GM18868 (cell line): Measurements from ENCODE around the gene TMEM106C.
A peak's percentile ranks its signal among the peaks of the same experiment; 100 is the strongest.
"Not testable (repeated sequence)": the region's sequence is repeated elsewhere in the genome, so short reads cannot be mapped to it uniquely, and the experiment has no call there.

Experiments
- ATAC-seq: cut with Tn5 transposase; IDR thresholded peaks from one replicate; pipeline ENCODE4 v1.9.1; 2021; ENCODE audit warnings: mild to moderate bottlenecking, moderate library complexity; ENCODE audit not compliant: unreplicated experiment

Gene TMEM106C

DNA sequence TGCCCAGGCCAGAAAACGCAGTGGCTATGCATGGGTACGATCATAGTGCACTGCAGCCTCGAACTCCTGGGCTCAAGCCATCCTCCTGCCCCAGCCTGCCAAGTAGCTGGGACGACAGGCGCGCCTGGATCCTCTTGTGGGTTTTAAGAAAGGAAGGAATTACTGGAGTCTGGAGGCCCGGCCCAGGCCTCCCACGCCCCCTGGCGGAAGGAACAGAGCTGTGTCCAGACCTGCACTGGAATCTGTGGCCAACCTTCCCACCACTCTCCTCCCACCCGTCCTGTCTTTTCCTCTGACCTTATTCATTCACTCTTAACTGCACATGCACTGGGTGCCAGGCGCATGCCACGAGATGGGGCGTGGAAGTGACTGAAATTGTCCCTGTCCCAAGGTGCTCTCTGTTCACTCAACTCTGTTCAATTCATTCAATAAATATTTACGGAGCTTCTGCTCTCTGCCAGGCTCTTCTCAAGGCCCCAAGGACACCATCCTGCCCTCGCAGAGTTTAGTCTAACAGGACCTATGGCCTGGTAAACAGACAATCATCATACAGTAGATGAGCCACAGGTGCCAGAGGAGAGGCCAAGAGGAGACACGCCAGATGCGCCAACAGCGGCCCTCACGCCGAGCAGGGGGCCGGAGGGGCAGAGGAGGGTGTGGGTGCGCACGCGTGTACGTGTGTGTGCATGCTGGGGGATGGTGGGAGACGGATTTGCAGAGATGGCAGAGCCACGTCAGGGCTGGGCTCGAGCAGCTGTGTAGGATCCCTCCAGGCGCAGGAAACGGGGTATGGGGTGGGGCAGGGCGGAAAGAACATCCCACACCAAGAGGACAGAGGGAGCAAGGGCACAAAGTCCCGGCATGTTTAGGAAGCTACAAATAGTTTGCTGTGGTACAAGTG is 13.7 kb upstream of the TMEM106C start:
- ATAC-seq: peak; percentile 53

DNA sequence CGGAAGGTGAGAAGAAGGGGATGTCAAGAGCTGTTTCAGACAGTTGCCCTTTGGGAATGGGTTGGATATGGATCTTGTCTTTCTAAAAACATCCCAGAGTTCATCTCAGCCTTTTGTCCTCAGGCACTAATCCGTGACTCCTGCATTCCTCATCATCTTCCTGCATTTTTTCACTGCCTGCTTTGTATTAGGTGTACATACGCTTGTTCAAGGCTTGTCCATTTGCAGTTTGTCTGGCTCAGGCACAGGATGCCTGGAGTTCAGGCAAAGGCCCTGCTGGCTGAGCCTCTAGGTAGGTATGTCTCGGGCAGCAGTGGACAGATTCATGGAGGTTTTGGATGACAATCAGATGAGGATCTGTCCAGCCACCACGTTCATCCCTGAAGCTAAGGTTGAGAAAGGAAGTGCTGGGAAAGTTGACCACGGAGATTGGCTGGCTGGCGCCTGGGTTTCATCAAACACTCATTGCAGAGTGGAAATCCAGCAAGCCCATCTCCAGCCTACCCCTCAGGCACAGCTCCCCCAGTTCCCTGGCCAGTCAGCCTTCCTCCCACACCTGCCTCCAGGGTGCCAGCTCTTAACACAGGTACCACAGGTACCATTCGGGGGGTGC is 12.4 kb upstream of the TMEM106C start:
- ATAC-seq: no peak

DNA sequence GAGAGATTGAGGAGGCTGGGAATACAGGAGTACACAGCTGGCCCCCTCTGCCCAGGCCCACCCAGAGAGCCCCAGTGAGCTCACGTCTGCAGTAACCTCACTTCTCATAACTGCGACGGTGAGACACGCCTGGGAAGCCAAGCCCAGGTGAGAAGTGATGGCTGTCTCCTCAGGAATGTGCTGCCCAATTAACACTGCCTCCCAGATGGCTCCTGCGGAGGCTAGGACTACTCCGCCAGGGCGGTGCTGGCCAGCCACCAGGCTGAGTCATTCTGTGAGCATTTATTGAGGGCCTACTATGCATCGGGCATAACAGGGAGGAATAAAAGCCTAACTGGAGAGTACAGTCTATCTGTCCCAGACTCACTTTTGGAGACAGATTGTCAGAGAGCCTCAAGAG is 9.3 kb upstream of the TMEM106C start:
- no peak for ATAC-seq

DNA sequence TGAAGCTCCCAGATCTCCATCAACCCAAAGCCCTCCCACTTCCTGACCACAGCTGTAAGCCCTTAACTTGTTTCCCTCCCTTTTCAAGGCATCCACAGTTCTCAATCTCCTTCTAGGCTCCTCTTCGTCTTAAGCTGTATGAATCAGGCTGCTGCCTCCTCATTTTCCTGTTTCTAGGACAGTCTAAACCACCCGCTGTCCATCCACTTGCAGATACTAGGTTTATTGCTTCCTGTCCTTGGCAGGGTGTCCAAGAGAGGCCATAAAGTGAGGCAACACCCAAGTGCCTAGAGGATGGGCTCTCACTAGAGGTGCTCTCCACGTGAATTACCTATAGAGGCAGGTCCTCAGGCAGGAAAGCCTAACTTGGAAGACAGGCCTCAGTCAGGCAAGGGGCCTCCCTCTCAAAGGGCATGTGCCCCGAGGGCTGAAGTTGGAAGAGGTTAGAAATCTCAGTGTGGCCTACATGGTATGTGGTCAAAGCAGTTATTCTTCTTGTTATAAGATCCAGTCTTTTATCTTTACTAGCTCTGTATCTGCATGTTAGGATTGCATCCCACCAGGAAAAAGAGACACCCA is 8.8 kb upstream of the TMEM106C start:
- ATAC-seq: no peak

DNA sequence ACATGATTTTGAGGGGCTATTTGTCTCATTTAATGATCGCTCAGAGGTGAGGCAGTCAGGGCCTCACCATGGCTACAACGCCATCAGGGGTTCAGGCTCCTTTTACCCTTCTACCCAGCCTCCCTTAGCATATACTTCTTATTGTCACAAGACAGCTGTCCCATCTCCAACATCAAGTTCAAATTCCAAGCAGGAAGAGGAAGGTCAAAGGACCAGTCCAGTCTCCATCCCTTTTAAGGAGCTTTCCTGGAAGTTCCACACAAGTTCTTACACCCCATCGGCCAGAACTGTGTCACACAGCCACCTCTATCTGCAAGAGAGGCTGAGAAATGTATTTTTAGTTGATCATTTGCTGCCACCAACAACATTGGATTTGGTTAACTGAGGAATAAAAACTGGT is 8.3 kb upstream of the TMEM106C start:
- no peak for ATAC-seq

DNA sequence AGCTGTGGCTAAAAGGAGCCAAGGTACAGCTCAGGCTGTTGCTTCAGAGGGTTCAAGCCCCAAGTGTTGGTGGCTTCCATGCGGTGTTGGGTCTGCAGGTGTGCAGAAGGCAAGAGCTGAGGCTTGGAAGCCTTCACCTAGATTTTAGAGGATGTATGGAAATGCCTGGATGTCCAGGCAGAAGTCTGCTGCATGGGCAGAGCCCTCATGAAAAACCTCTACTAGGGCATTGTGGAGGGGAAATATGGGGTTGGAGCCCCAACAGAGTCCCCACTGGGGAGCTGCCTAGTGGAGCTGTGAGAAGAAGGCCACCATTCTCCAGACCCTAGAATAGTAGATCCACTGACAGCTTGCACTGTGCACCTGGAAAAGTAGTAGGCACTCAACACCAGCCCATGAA is 5.7 kb upstream of the TMEM106C start:
- not testable (repeated sequence) for ATAC-seq

DNA sequence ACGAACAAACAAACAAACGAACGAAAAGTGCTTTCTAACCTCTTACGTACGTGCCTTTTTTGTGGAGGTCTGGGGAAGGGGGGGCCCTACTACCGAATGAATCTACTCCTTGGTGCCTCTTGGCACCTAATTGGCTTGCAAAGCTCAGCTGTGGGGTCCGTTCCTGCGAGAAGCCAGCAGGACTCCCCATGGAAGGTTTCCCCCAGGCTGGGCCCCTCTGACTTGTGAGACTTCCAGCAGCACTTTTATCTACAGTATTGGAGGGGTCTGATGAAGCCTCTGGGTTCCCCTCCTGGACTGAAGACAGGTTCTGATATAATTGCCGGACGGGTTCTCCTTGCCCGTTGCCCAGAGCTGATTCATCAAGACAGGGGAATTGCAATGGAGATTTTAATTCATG is 1.2 kb upstream of the TMEM106C start:
- no peak for ATAC-seq

DNA sequence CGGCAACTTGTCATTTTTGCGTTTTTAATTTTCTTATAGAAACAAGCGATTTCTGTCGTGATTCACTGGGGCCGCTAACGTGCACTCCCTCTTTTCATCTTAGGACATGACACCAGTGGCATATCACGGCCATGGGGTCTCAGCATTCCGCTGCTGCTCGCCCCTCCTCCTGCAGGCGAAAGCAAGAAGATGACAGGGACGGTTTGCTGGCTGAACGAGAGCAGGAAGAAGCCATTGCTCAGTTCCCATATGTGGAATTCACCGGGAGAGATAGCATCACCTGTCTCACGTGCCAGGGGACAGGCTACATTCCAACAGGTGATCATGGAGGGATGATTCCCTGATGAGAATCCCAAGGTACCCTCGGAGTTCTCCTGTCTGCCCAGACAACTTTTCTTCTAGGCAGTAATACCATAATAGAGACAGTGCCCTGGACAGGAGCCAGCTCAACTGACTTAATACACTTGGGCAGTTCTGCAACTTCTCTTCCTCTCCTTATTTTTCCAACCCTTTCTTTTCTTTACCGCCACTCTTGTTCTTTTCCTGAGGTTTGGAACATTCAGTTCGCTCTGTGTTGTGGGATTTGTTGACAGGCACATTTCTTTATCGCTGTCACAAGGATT is 821 bp downstream of the TMEM106C start:
- no peak for ATAC-seq

DNA sequence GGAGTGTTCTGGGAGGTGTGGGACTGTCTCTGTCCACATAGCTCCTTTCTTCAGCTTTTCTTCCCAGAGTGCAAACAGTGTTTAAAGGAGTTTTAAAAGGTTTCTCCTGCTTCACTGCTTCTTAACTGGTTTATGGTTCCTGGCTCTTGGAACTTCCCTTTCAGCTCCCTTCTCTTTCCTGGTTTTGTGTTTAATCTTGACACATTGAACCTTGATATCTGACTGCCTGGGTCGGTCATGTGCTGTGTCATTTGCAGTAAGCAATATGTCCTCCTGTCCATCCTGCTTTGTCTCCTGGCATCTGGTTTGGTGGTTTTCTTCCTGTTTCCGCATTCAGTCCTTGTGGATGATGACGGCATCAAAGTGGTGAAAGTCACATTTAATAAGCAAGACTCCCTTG is 2.2 kb downstream of the TMEM106C start:
- ATAC-seq: no peak

DNA sequence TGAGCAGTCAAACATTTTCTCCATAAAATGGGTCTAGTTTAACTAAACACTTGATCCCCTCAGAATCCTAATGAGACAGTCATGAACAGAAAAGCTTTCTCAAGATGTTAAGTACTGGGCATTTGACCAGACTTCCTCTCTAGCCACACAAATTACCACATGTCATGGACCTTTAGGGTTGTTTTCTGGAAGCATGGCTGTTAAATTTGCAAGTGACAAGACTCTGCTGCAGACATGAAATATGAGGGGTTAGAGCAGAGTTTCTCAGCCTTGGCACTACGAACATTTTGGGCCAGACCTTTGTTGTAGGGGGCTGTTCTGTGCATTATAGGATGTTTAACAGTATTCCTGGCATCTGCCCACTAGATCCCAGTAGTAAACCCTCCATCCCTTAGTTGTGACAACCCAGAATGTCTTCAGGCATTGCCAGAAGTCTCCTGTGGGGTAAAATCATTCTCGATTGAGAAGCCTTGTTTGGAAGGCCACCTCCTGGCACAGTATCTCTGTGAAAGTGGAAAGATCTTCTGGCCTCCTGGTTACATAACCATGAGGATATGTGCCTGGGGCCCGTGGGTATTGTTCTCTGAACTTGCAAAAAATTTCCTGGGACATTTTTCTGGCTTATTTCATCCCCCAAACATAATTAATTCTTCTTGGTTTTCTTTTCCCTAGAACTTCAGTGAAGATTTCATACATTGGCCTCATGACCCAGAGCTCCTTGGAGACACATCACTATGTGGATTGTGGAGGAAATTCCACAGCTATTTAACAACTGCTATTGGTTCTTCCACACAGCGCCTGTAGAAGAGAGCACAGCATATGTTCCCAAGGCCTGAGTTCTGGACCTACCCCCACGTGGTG is 4.3 kb downstream of the TMEM106C start:
- no peak for ATAC-seq

DNA sequence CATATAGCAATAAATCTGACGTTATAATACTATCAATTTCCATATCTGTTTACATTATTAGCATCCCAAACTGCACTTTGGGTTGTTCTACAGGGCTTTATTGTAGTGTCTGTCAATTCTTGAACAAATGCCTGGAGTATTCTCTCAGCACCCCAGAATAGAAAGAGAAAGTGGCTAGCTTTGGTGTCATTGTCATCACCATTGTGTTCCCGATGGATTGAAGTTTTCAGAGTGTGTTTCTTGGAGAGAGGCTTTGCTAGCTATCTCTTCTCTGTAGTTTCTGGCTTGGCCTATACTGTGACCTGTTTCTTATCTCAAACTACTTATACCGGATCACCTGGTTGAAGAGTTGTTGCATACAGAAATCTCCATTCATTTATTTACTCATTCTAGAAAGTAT is 6.4 kb downstream of the TMEM106C start:
- no peak for ATAC-seq

DNA sequence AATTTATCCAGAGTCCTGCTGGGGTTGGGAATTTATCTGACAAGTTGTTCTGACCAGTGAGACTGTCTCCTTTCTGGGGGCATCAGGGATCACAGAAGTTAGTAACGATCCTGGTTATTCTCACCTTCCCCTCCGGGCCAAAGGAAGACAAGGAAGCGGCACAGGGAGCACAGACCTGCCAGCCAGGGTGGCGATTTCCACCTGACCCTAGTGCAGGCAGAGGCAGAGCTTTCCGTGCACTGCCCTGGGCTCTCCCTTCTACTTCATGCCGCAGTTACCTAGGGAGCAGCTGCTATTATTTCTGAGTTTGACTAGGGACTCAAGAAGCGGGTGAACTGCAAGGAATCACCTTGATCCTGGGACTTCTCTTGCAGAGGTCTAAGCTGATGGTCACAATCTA is 7.4 kb downstream of the TMEM106C start:
- ATAC-seq: no peak

DNA sequence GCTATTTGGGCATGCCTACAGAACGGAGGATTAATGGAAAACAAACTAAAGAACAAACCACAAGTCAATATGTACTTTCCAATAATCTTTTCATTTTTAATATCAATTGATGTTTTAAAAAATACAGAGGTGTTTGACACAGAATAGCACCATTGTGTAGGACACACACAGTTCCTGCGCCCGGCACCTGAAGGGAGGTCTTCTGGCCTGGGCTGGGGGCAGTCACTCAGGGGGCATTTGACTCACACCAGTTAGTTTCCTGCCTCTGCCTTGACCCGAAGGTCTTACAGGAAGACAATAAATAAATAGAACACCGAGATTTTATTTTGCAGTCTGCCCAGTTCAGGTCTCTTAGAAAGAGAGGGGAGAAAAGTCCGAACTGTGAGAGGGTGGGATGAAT is 9.5 kb downstream of the TMEM106C start:
- ATAC-seq: no peak

DNA sequence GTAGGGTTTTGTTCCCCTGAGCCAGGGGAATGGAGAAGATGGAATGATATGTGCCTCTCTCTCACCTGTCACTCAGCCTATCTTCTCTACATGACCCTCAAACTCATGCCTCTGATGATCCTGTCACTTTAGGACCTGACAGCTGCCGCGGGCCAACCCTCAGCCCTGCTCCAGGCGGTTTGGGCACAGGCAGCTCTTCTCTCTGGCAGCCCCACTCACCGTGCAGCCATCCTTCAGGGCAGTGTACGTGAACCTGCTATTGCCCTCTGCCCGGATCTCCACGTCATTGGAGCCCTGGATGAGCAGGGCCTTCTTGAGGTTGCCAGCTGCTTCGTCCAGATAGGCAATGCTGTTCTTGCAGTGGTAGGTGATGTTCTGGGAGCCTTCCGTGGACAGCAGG is 10.5 kb downstream of the TMEM106C start:
- no peak for ATAC-seq

DNA sequence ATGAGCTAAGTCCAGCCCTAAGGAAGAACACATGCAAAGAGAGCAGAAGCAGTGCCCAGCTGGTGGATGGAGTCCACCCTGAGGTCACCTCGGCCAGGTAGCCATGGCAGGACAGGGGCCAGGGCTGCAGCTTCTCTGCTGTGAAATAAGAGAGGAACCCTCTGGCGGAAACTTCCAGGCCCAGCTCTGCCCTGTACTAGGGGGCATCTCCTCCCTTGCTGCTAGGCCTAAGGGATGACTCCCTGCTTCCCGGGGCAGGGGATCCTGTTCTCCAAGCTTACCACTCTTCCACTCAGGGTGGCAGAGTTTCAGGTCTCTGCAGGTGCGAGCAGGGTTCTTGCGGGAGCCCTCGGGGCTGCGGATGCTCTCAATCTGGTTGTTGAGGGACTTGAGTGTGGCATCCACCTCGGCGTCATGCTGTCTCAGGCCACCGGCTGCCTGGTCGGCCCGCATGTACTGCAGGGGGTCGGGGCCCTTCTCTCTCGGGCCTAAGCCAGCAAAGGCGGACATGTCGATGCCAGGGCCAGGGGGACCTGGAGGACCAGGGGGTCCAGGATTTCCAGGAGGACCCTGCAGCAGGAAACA is 11.7 kb downstream of the TMEM106C start:
- ATAC-seq: no peak

DNA sequence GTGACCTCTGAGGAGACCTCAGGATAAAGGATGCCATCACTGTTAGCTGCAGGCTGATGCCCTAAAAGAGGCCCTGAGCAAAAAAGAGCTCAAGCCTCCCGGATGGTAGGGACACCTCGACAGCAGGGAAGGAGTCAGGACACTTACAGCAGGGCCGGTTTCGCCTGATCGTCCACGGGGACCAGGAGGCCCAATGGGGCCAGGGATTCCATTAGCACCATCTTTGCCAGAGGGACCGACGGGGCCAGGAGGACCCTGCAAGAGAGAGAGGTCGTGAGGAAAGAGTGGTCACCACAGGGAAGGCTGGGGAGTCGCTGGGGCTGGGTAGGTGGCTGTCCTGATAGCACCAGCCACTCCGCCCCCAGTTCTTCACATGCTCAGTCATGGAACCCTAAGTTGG is 12.4 kb downstream of the TMEM106C start:
- no peak for ATAC-seq

DNA sequence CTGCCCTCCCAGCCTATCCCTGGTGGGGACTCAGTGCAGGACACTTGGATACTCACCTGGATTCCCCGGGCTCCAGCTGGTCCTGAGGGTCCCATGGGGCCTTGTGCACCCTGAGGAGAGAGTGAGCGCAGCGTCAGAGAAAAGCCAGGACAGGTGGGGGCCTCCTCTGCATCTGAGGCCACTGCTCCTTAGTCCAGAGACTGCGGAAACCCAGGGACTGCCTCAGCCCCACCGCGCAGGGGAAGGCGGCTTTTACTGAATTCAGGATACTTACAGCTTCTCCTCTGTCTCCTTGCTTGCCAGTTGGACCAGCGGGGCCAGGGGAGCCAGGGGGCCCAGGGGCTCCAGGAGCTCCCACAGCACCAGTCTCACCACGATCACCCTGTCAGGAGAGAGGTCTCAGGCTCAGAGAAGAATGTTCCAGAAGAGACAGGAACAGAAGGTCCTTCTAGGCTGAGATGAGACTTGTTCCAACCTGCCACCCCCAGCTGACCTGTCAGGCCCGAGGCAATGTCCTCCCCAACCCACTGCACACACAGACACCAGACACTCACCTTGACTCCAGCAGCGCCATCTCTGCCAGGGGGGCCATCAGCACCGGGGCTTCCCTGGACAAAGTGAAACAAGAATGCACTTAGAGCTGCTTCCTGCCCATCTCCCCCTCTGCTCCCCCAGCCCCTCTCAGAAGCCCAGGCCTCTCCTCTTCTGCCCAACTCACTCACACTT is 13.8 kb downstream of the TMEM106C start:
- no peak for ATAC-seq

DNA sequence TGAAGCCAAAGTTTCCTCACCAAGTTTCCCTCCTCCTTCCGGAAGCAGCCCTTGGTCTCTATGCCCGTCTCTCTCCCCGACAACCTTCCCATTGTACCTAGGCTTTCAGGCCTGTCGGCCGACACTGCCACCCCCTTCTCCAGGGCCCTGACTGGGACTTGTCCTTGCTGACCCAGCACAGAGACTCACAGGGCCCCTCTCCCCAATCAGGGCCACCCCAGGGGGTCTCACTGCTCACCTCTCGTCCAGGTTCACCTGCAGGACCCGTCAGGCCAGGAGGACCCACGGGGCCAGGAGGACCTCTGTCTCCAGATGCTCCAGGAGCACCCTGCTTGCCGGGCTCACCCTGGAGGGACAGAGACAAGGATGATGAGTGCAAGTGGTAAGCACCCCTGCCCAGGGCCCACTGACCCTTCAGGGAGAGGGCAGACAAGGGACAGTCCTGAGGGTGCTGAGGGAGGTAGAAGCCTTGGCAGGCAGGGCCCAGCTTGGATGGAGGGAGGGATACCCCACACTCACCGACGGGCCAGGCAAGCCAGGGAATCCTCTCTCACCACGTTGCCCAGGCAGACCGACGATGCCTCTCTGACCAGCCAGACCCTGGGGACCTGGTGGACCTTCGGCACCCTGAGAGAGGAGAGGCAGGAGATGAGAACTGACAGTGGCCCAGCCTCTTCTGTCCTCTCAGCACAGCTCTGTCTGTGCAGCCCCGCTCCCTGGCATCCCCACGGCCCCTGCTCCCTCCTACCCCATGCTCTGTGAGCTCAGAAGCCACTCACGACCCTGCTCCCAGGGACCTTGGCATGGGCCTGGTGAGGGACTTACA is 14.6 kb downstream of the TMEM106C start:
- ATAC-seq: no peak

DNA sequence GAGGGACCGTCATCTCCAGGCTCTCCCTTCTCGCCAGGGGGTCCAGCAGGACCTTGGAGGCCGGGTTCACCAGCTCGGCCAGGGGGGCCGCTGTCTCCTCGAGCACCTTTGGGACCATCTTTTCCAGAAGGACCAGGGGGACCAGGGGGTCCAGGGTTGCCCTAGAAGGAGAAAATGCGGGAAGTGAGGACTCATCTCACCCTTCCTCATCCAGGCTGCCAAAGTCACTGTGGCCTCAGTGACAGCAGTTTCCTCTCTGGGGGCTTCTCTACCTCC is 15.1 kb downstream of the TMEM106C start:
- no peak for ATAC-seq
